Measurements from ENCODE around the gene FARP1. TPM values are rescaled to one million over a fixed set of nuclear protein-coding genes. Genes with fewer than 3 reads are reported as not detected.

FARP1 gene
- total RNA-seq, 2 experiments from 2014 or later = not detected

- BruUV-seq (replicated peaks) = no TSS peak
- CTCF ChIA-PET (ENCODE audit: unreplicated experiment) = no interaction called here
- intact Hi-C loops (cut with micrococcal nuclease; ENCODE audit: unreplicated experiment) = no loop called here
Measured at GRCh38 chr13:98221234-98221633, 78.3 kb downstream of the FARP1 start.

GRCh38 chr13:98222081-98222554, 79.2 kb downstream of the FARP1 start:
- H3K9me2 ChIP-seq (ENCODE audit: insufficient read depth, low read length) = no peaks in the 10 kb centered on the region
- no peaks in the 10 kb centered on the region for H4K20me1 ChIP-seq (ENCODE audit: insufficient read depth, low read length)
- intact Hi-C loops (cut with micrococcal nuclease; ENCODE audit: unreplicated experiment) = no loop called here
- DNase-seq (ENCODE audit: low spot score) = no peak
- H3K79me2 ChIP-seq (ENCODE audit: insufficient read depth, low read depth, low read length) = no peaks in the 10 kb centered on the region
- no peak overlapping the region for H3K4me3 ChIP-seq (ENCODE audit: low read depth, low read length, poor library complexity, severe bottlenecking)
- TF ChIP-seq CTCF (conservative IDR thresholded peaks at IDR 0.05; ENCODE audit: low read length) (no peak), EZH2phosphoT487 (IDR thresholded peaks at IDR 0.05; ENCODE audit: borderline replicate concordance, low read depth, low read length) (no peak)
- no peak overlapping the region for H2AFZ ChIP-seq (ENCODE audit: low read length)
- ChIA-PET POLR2A (interaction anchor here (0.6 kb wide), 1 partner anchor 56 kb away, joined by 3 read pairs; no protein-coding TSS in a partner anchor), CTCF (ENCODE audit: unreplicated experiment) (no interaction called here)
- H3K4me1 ChIP-seq (ENCODE audit: insufficient read depth, low read length, poor library complexity, severe bottlenecking) = no peaks in the 10 kb centered on the region
- H3K27ac ChIP-seq (ENCODE audit: low read depth, low read length, poor library complexity, severe bottlenecking) = no peak overlapping the region
- no TSS peak for BruUV-seq (replicated peaks)
- H3K9me3 ChIP-seq (ENCODE audit: low read length) = no peaks in the 10 kb centered on the region
- no peaks in the 10 kb centered on the region for H3K36me3 ChIP-seq (ENCODE audit: insufficient read depth, low read length)
- H3K4me2 ChIP-seq (ENCODE audit: low read length) = no peak overlapping the region

More at GRCh38 chr13:98221234-98221633, 78.3 kb downstream of the FARP1 start:
- Histone ChIP-seq H3K9me3 (ENCODE audit: low read length) (no peaks in the 10 kb centered on the region), H3K9me2 (ENCODE audit: insufficient read depth, low read length) (no peaks in the 10 kb centered on the region), H3K36me3 (ENCODE audit: insufficient read depth, low read length) (no peaks in the 10 kb centered on the region), H3K4me2 (ENCODE audit: low read length) (no peak overlapping the region), H2AFZ (ENCODE audit: low read length) (no peak overlapping the region), H3K4me1 (ENCODE audit: insufficient read depth, low read length, poor library complexity, severe bottlenecking) (no peaks in the 10 kb centered on the region), H3K27ac (ENCODE audit: low read depth, low read length, poor library complexity, severe bottlenecking) (no peak overlapping the region), H3K79me2 (ENCODE audit: insufficient read depth, low read depth, low read length) (no peaks in the 10 kb centered on the region), H3K4me3 (ENCODE audit: low read depth, low read length, poor library complexity, severe bottlenecking) (no peak overlapping the region), H4K20me1 (ENCODE audit: insufficient read depth, low read length) (no peaks in the 10 kb centered on the region)
- POLR2A ChIA-PET = interaction anchor here (0.6 kb wide), 1 partner anchor 57 kb away, joined by 3 read pairs; no protein-coding TSS in a partner anchor
- TF ChIP-seq EZH2phosphoT487 (IDR thresholded peaks at IDR 0.05; ENCODE audit: borderline replicate concordance, low read depth, low read length) = no peak
- no peak for TF ChIP-seq CTCF (conservative IDR thresholded peaks at IDR 0.05; ENCODE audit: low read length)
- DNase-seq (ENCODE audit: low spot score) = no peak

- Histone ChIP-seq H3K36me3 (ENCODE audit: insufficient read depth, low read length) (no peaks in the 10 kb centered on the region), H3K4me2 (ENCODE audit: low read length) (no peak overlapping the region), H3K27ac (ENCODE audit: low read depth, low read length, poor library complexity, severe bottlenecking) (no peak overlapping the region), H4K20me1 (ENCODE audit: insufficient read depth, low read length) (no peaks in the 10 kb centered on the region), H3K79me2 (ENCODE audit: insufficient read depth, low read depth, low read length) (no peaks in the 10 kb centered on the region), H3K9me2 (ENCODE audit: insufficient read depth, low read length) (no peaks in the 10 kb centered on the region), H3K4me1 (ENCODE audit: insufficient read depth, low read length, poor library complexity, severe bottlenecking) (no peaks in the 10 kb centered on the region), H3K9me3 (ENCODE audit: low read length) (no peaks in the 10 kb centered on the region), H3K4me3 (ENCODE audit: low read depth, low read length, poor library complexity, severe bottlenecking) (no peak overlapping the region), H2AFZ (ENCODE audit: low read length) (no peak overlapping the region)
- no TSS peak for BruUV-seq (replicated peaks)
- no peak for TF ChIP-seq EZH2phosphoT487 (IDR thresholded peaks at IDR 0.05; ENCODE audit: borderline replicate concordance, low read depth, low read length)
- TF ChIP-seq CTCF (conservative IDR thresholded peaks at IDR 0.05; ENCODE audit: low read length) = no peak
- intact Hi-C loops (cut with micrococcal nuclease; ENCODE audit: unreplicated experiment) = no loop called here
- ChIA-PET POLR2A (no interaction called here), CTCF (ENCODE audit: unreplicated experiment) (no interaction called here)
- DNase-seq (ENCODE audit: low spot score) = no peak
Measured at GRCh38 chr13:98222816-98223215, 79.9 kb downstream of the FARP1 start.
